Measurements from ENCODE around the gene CELA3B. TPM values are rescaled to one million over a fixed set of nuclear protein-coding genes. Genes with fewer than 3 reads are reported as not detected.

Gene CELA3B
- total RNA-seq, 1 experiment from 2014 or later, result not detected

- no peaks in the 10 kb centered on the region for H3K4me1 ChIP-seq (ENCODE audit: insufficient read depth, low read length, poor library complexity, severe bottlenecking)
- intact Hi-C loops (cut with micrococcal nuclease; ENCODE audit: unreplicated experiment), result no loop called here
- POLR2A ChIA-PET (ENCODE audit: low non-redundant PET), result no interaction called here
- DNase-seq (ENCODE audit: low spot score), result no peak
- TF ChIP-seq EZH2 (IDR thresholded peaks at IDR 0.05; ENCODE audit: borderline replicate concordance, low read depth, low read length, poor library complexity, severe bottlenecking) (no peak), CTCF (conservative IDR thresholded peaks at IDR 0.05; ENCODE audit: low read depth, low read length) (no peak)
- H3K27ac ChIP-seq (ENCODE audit: low read depth, low read length, poor library complexity, severe bottlenecking), result no peak overlapping the region
- no TSS peak for BruUV-seq (replicated peaks)
- H3K27me3 ChIP-seq (replicated peaks; ENCODE audit: insufficient read depth, low read depth, low read length, poor library complexity), result no peaks in the 10 kb centered on the region
- H3K9me3 ChIP-seq (ENCODE audit: low read depth, low read length, poor library complexity, severe bottlenecking), result no peaks in the 10 kb centered on the region
- no peaks in the 10 kb centered on the region for H3K36me3 ChIP-seq (ENCODE audit: insufficient read depth, low read length, poor library complexity, severe bottlenecking)
- CTCF ChIA-PET, result no interaction called here
- no peak overlapping the region for H3K4me3 ChIP-seq (ENCODE audit: low read depth, low read length, poor library complexity, severe bottlenecking)
These were observed 23.9 kb upstream of the CELA3B start for GRCh38 chr1:21952786-21953520.

- H3K9me3 ChIP-seq (ENCODE audit: low read depth, low read length, poor library complexity, severe bottlenecking), result no peaks in the 10 kb centered on the region
- no peak for DNase-seq (ENCODE audit: low spot score)
- H3K36me3 ChIP-seq (ENCODE audit: insufficient read depth, low read length, poor library complexity, severe bottlenecking), result no peaks in the 10 kb centered on the region
- no peaks in the 10 kb centered on the region for H3K27me3 ChIP-seq (replicated peaks; ENCODE audit: insufficient read depth, low read depth, low read length, poor library complexity)
- no TSS peak for BruUV-seq (replicated peaks)
- intact Hi-C loops (cut with micrococcal nuclease; ENCODE audit: unreplicated experiment), result no loop called here
- CTCF ChIA-PET, result no interaction called here
- no peak overlapping the region for H3K4me3 ChIP-seq (ENCODE audit: low read depth, low read length, poor library complexity, severe bottlenecking)
- no peaks in the 10 kb centered on the region for H3K4me1 ChIP-seq (ENCODE audit: insufficient read depth, low read length, poor library complexity, severe bottlenecking)
- POLR2A ChIA-PET (ENCODE audit: low non-redundant PET), result no interaction called here
- no peak overlapping the region for H3K27ac ChIP-seq (ENCODE audit: low read depth, low read length, poor library complexity, severe bottlenecking)
- TF ChIP-seq EZH2 (IDR thresholded peaks at IDR 0.05; ENCODE audit: borderline replicate concordance, low read depth, low read length, poor library complexity, severe bottlenecking) (no peak), CTCF (conservative IDR thresholded peaks at IDR 0.05; ENCODE audit: low read depth, low read length) (no peak)
These were observed 21.8 kb upstream of the CELA3B start for GRCh38 chr1:21955058-21955457.

- Histone ChIP-seq H3K4me3 (ENCODE audit: low read depth, low read length, poor library complexity, severe bottlenecking) (no peak overlapping the region), H3K27me3 (replicated peaks; ENCODE audit: insufficient read depth, low read depth, low read length, poor library complexity) (no peaks in the 10 kb centered on the region), H3K4me1 (ENCODE audit: insufficient read depth, low read length, poor library complexity, severe bottlenecking) (no peaks in the 10 kb centered on the region), H3K36me3 (ENCODE audit: insufficient read depth, low read length, poor library complexity, severe bottlenecking) (no peaks in the 10 kb centered on the region), H3K27ac (ENCODE audit: low read depth, low read length, poor library complexity, severe bottlenecking) (no peak overlapping the region), H3K9me3 (ENCODE audit: low read depth, low read length, poor library complexity, severe bottlenecking) (no peaks in the 10 kb centered on the region)
- ChIA-PET CTCF (no interaction called here), POLR2A (ENCODE audit: low non-redundant PET) (no interaction called here)
- no TSS peak for BruUV-seq (replicated peaks)
- intact Hi-C loops (cut with micrococcal nuclease; ENCODE audit: unreplicated experiment), result no loop called here
- no peak for DNase-seq (ENCODE audit: low spot score)
- no peak for TF ChIP-seq CTCF (conservative IDR thresholded peaks at IDR 0.05; ENCODE audit: low read depth, low read length)
- no peak for TF ChIP-seq EZH2 (IDR thresholded peaks at IDR 0.05; ENCODE audit: borderline replicate concordance, low read depth, low read length, poor library complexity, severe bottlenecking)
These were observed 21.1 kb upstream of the CELA3B start for GRCh38 chr1:21955501-21956281.

Data from A673 (cell line).